ENCODE results near the gene CXCL11. TPM values are rescaled to one million over a fixed set of nuclear protein-coding genes. Genes with fewer than 3 reads are reported as not detected.

Gene CXCL11
- total RNA-seq, 2 experiments from 2014 or later: not detected

DNA sequence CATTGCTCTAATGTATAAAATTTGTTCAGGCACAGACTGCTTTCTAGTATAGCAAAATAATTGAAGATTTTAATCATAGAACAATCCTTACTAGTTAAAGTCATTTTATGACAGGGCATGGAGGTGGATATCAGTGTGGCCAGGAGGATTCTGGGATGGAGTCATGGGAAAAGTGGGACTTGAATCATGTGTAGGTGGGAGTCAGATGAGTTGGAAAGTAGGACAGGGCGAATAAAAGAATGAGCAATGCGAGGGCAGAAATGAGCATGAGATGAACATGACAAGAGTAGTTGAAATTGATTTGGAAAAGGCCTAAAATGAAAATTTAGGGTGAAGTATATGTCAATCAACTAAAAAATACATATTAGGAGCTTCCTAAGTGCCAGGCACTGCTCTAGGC lies 37.9 kb downstream of the CXCL11 start:
- Mint-ChIP-seq H3K4me1 (ENCODE audit: low read depth) (no peaks in the 10 kb centered on the region), H3K27me3 (no peaks in the 10 kb centered on the region), H3K27ac (no peak overlapping the region), H3K4me3 (no peak overlapping the region), H3K9me3 (no peaks in the 10 kb centered on the region), H3K36me3 (ENCODE audit: low read depth) (no peaks in the 10 kb centered on the region)
- no peak overlapping the region for H3K27ac ChIP-seq (ENCODE audit: low read depth in 1 of 2, low read length in 2 of 2)
- ChIA-PET CTCF (no interaction called here), POLR2A (no interaction called here)
- H3K9me3 ChIP-seq (ENCODE audit: control insufficient read depth in 1 of 2, insufficient read depth in 1 of 2, low read length in 2 of 2): no peaks in the 10 kb centered on the region
- H3K4me3 ChIP-seq (ENCODE audit: low read length): no peak overlapping the region
- H3K27me3 ChIP-seq (ENCODE audit: control insufficient read depth in 1 of 2, insufficient read depth in 2 of 2, low read length in 2 of 2): no peaks in the 10 kb centered on the region
- no peak for ATAC-seq (ENCODE audit: poor library complexity)
- TF ChIP-seq, protein P1, sequence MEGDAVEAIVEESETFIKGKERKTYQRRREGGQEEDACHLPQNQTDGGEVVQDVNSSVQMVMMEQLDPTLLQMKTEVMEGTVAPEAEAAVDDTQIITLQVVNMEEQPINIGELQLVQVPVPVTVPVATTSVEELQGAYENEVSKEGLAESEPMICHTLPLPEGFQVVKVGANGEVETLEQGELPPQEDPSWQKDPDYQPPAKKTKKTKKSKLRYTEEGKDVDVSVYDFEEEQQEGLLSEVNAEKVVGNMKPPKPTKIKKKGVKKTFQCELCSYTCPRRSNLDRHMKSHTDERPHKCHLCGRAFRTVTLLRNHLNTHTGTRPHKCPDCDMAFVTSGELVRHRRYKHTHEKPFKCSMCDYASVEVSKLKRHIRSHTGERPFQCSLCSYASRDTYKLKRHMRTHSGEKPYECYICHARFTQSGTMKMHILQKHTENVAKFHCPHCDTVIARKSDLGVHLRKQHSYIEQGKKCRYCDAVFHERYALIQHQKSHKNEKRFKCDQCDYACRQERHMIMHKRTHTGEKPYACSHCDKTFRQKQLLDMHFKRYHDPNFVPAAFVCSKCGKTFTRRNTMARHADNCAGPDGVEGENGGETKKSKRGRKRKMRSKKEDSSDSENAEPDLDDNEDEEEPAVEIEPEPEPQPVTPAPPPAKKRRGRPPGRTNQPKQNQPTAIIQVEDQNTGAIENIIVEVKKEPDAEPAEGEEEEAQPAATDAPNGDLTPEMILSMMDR (IDR thresholded peaks at IDR 0.05): no peak
- H3K4me1 ChIP-seq (ENCODE audit: insufficient read depth, low read length): no peaks in the 10 kb centered on the region
- intact Hi-C loops (cut with DNase I, micrococcal nuclease): loop anchor here in 1 of 2 experiments (10.0 kb wide), 2 partner anchors 483 to 507 kb away; partner anchors contain the start of genes RCHY1 and THAP6
- no peak for DNase-seq
- no peaks in the 10 kb centered on the region for H3K36me3 ChIP-seq (ENCODE audit: insufficient read depth, low read length)

DNA sequence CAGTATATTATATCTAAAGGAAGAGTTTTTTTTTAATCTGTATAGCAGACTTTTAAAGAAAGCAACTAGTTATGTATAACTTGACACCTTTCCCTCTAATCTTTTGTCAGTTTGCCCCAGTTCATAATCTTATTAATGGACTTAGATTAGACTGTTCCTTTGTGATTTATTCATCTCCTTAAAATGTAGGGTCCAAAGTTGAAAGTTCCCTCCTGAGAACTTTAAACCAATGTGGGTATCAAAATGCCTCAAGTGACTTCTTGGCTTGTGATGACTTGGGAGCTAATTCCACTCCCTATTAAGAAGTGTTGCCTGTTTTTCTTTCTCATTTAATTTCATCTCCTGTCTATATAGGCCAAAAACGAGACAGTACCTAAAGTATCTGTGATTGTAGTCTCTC lies 38.8 kb downstream of the CXCL11 start:
- no peaks in the 10 kb centered on the region for H3K27me3 ChIP-seq (ENCODE audit: control insufficient read depth in 1 of 2, insufficient read depth in 2 of 2, low read length in 2 of 2)
- intact Hi-C loops (cut with DNase I, micrococcal nuclease): loop anchor here in 1 of 2 experiments (10.0 kb wide), 2 partner anchors 482 to 508 kb away; partner anchors contain the start of genes RCHY1 and THAP6
- Mint-ChIP-seq H3K36me3 (ENCODE audit: low read depth) (no peaks in the 10 kb centered on the region), H3K9me3 (no peaks in the 10 kb centered on the region), H3K27me3 (no peaks in the 10 kb centered on the region), H3K4me1 (ENCODE audit: low read depth) (no peaks in the 10 kb centered on the region), H3K27ac (no peak overlapping the region), H3K4me3 (no peak overlapping the region)
- ChIA-PET POLR2A (no interaction called here), CTCF (no interaction called here)
- no peak overlapping the region for H3K4me3 ChIP-seq (ENCODE audit: low read length)
- H3K27ac ChIP-seq (ENCODE audit: low read depth in 1 of 2, low read length in 2 of 2): no peak overlapping the region
- no peaks in the 10 kb centered on the region for H3K36me3 ChIP-seq (ENCODE audit: insufficient read depth, low read length)
- DNase-seq (no peak), ATAC-seq (ENCODE audit: poor library complexity) (no peak)
- H3K9me3 ChIP-seq (ENCODE audit: control insufficient read depth in 1 of 2, insufficient read depth in 1 of 2, low read length in 2 of 2): no peaks in the 10 kb centered on the region
- H3K4me1 ChIP-seq (ENCODE audit: insufficient read depth, low read length): no peaks in the 10 kb centered on the region
- TF ChIP-seq, protein P1 (IDR thresholded peaks at IDR 0.05): no peak

DNA sequence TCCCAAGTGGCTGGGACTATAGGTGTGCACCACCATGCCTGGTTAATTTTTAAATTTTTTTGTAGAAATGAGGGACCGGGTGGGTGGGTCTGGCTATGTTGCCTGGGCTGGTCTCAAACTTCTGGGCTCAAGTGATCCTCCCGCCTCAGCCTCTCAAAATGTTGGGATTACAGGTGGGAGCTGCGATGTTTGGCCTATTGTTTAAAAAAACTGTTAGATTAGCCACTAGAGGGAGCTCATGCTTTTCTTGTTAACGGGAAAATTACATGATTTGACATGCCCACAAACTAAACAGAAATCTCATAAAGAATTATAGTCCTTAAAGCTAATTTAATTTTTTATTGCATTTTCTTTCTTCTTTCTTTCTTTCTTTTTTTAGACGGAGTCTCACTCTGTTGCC lies 40.1 kb downstream of the CXCL11 start:
- Mint-ChIP-seq H3K4me1 (ENCODE audit: low read depth) (peaks cover 8% of the 10 kb centered on the region), H3K36me3 (ENCODE audit: low read depth) (peaks cover 2% of the 10 kb centered on the region), H3K9me3 (no peaks in the 10 kb centered on the region), H3K4me3 (no peak overlapping the region), H3K27me3 (no peaks in the 10 kb centered on the region), H3K27ac (no peak overlapping the region)
- ATAC-seq (ENCODE audit: poor library complexity) (no peak), DNase-seq (peak in 5 of 14 experiments; percentile 3 to 71 (median 61))
- H3K4me3 ChIP-seq (ENCODE audit: low read length): no peak overlapping the region
- ChIA-PET CTCF (interaction anchor here (0.8 to 1.5 kb wide), 10 partner anchors 9 to 1160 kb away, joined by 3 to 6 read pairs (median 3); no protein-coding TSS in a partner anchor), POLR2A (no interaction called here)
- no peaks in the 10 kb centered on the region for H3K27me3 ChIP-seq (ENCODE audit: control insufficient read depth in 1 of 2, insufficient read depth in 2 of 2, low read length in 2 of 2)
- TF ChIP-seq, protein P1 (IDR thresholded peaks at IDR 0.05): peak; percentile 80
- peaks cover 6% of the 10 kb centered on the region for H3K4me1 ChIP-seq (ENCODE audit: insufficient read depth, low read length)
- no peak overlapping the region for H3K27ac ChIP-seq (ENCODE audit: low read depth in 1 of 2, low read length in 2 of 2)
- H3K36me3 ChIP-seq (ENCODE audit: insufficient read depth, low read length): no peaks in the 10 kb centered on the region
- H3K9me3 ChIP-seq (ENCODE audit: control insufficient read depth in 1 of 2, insufficient read depth in 1 of 2, low read length in 2 of 2): no peaks in the 10 kb centered on the region
- intact Hi-C loops (cut with DNase I, micrococcal nuclease): loop anchor here (1.0 to 10.0 kb wide), 5 partner anchors 71 to 509 kb away; partner anchors contain the start of genes RCHY1 (in 1 of the 2) and THAP6 (in 1 of the 2)
